ENCODE measurements around the gene HOGA1. TPM values are rescaled to one million over a fixed set of nuclear protein-coding genes. Genes with fewer than 3 reads are reported as not detected.
A peak's percentile ranks its signal among the peaks of the same experiment; 100 is the strongest.

The HOGA1 gene
- total and polyA plus RNA-seq, 2 of the 13 experiments (the other 11 are each of a cell fraction or from before 2014, with no cell fraction given) = 7.6 to 19.5 TPM

DNA sequence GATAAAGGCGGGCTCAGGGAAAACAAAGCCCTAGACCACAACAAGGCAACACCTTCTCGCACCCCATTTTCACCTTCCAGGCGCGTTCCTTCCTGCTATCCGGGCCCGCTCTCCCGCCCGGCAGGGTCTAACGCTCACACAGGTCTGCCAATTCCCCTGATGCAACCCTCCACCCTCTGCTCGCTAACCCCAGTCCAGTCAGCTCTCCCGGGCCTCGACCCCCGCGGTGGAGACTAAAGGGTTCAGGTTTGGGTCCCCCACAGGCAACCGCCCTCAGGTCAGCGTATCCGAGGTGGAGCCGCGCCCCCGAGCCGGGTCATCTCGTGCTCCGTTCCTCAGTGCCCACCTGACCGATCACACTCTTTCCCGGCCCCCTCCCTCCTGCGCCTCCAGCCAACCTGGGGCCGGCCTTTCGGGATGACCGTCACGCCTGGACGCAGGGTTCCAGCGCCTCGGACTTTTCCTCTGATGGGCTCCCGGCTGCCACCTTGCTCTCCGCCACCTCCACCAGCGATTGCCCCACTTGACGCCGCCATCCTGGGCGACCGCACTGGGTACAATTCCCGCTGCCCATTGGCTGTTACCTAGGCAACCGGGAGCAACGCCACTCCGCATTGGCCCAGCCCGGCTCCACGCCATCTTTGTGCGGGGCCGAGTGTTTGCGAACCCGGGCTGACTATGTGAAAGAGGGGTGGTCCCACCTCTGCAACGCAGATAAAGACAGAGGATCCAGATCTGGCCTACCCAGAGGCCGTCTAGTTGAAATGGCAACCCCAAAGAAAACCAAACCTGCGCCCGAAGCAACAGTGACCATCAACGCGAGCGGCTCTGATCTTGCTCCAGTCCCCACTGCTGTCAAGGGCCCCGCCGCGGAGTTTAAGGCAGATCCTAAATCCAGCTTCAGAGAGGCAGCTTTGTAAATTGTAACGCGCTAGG, 49.0 kb downstream of the HOGA1 start, which contains the start of gene MORN4 (continued):
- no peak for TF ChIP-seq NR2F2 (IDR thresholded peaks at IDR 0.05; ENCODE audit: borderline replicate concordance, low read depth)
- TF ChIP-seq, protein P1, sequence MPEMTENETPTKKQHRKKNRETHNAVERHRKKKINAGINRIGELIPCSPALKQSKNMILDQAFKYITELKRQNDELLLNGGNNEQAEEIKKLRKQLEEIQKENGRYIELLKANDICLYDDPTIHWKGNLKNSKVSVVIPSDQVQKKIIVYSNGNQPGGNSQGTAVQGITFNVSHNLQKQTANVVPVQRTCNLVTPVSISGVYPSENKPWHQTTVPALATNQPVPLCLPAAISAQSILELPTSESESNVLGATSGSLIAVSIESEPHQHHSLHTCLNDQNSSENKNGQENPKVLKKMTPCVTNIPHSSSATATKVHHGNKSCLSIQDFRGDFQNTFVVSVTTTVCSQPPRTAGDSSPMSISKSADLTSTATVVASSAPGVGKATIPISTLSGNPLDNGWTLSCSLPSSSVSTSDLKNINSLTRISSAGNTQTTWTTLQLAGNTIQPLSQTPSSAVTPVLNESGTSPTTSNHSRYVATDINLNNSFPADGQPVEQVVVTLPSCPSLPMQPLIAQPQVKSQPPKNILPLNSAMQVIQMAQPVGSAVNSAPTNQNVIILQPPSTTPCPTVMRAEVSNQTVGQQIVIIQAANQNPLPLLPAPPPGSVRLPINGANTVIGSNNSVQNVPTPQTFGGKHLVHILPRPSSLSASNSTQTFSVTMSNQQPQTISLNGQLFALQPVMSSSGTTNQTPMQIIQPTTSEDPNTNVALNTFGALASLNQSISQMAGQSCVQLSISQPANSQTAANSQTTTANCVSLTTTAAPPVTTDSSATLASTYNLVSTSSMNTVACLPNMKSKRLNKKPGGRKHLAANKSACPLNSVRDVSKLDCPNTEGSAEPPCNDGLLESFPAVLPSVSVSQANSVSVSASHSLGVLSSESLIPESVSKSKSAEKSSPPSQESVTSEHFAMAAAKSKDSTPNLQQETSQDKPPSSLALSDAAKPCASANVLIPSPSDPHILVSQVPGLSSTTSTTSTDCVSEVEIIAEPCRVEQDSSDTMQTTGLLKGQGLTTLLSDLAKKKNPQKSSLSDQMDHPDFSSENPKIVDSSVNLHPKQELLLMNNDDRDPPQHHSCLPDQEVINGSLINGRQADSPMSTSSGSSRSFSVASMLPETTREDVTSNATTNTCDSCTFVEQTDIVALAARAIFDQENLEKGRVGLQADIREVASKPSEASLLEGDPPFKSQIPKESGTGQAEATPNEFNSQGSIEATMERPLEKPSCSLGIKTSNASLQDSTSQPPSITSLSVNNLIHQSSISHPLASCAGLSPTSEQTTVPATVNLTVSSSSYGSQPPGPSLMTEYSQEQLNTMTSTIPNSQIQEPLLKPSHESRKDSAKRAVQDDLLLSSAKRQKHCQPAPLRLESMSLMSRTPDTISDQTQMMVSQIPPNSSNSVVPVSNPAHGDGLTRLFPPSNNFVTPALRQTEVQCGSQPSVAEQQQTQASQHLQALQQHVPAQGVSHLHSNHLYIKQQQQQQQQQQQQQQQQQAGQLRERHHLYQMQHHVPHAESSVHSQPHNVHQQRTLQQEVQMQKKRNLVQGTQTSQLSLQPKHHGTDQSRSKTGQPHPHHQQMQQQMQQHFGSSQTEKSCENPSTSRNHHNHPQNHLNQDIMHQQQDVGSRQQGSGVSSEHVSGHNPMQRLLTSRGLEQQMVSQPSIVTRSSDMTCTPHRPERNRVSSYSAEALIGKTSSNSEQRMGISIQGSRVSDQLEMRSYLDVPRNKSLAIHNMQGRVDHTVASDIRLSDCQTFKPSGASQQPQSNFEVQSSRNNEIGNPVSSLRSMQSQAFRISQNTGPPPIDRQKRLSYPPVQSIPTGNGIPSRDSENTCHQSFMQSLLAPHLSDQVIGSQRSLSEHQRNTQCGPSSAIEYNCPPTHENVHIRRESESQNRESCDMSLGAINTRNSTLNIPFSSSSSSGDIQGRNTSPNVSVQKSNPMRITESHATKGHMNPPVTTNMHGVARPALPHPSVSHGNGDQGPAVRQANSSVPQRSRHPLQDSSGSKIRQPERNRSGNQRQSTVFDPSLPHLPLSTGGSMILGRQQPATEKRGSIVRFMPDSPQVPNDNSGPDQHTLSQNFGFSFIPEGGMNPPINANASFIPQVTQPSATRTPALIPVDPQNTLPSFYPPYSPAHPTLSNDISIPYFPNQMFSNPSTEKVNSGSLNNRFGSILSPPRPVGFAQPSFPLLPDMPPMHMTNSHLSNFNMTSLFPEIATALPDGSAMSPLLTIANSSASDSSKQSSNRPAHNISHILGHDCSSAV (CRISPR knock-in tag; IDR thresholded peaks at IDR 0.05; ENCODE audit: borderline replicate concordance) = no peak
- TF ChIP-seq ZNF557 (CRISPR knock-in tag; IDR thresholded peaks at IDR 0.05) = no peak
- TF ChIP-seq SOX13 (IDR thresholded peaks at IDR 0.05) = no peak
- TF ChIP-seq SOX13 (CRISPR knock-in tag; conservative IDR thresholded peaks at IDR 0.05 in 1 of 2, IDR thresholded peaks at IDR 0.05 in 1 of 2) = no peak
- no peak for TF ChIP-seq NCOA1 (CRISPR knock-in tag; IDR thresholded peaks at IDR 0.05)
- TF ChIP-seq, protein P2, sequence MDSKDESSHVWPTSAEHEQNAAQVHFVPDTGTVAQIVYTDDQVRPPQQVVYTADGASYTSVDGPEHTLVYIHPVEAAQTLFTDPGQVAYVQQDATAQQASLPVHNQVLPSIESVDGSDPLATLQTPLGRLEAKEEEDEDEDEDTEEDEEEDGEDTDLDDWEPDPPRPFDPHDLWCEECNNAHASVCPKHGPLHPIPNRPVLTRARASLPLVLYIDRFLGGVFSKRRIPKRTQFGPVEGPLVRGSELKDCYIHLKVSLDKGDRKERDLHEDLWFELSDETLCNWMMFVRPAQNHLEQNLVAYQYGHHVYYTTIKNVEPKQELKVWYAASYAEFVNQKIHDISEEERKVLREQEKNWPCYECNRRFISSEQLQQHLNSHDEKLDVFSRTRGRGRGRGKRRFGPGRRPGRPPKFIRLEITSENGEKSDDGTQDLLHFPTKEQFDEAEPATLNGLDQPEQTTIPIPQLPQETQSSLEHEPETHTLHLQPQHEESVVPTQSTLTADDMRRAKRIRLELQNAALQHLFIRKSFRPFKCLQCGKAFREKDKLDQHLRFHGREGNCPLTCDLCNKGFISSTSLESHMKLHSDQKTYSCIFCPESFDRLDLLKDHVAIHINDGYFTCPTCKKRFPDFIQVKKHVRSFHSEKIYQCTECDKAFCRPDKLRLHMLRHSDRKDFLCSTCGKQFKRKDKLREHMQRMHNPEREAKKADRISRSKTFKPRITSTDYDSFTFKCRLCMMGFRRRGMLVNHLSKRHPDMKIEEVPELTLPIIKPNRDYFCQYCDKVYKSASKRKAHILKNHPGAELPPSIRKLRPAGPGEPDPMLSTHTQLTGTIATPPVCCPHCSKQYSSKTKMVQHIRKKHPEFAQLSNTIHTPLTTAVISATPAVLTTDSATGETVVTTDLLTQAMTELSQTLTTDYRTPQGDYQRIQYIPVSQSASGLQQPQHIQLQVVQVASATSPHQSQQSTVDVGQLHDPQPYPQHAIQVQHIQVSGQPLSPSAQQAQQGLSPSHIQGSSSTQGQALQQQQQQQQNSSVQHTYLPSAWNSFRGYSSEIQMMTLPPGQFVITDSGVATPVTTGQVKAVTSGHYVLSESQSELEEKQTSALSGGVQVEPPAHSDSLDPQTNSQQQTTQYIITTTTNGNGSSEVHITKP (CRISPR knock-in tag; IDR thresholded peaks at IDR 0.05; ENCODE audit: low read depth) = 0 out of 2 replicates have a peak, but pooled peaks have one; percentile 56
- TF ChIP-seq ZNF589 (CRISPR knock-in tag; conservative IDR thresholded peaks at IDR 0.05) = no peak
- TF ChIP-seq, protein P3, sequence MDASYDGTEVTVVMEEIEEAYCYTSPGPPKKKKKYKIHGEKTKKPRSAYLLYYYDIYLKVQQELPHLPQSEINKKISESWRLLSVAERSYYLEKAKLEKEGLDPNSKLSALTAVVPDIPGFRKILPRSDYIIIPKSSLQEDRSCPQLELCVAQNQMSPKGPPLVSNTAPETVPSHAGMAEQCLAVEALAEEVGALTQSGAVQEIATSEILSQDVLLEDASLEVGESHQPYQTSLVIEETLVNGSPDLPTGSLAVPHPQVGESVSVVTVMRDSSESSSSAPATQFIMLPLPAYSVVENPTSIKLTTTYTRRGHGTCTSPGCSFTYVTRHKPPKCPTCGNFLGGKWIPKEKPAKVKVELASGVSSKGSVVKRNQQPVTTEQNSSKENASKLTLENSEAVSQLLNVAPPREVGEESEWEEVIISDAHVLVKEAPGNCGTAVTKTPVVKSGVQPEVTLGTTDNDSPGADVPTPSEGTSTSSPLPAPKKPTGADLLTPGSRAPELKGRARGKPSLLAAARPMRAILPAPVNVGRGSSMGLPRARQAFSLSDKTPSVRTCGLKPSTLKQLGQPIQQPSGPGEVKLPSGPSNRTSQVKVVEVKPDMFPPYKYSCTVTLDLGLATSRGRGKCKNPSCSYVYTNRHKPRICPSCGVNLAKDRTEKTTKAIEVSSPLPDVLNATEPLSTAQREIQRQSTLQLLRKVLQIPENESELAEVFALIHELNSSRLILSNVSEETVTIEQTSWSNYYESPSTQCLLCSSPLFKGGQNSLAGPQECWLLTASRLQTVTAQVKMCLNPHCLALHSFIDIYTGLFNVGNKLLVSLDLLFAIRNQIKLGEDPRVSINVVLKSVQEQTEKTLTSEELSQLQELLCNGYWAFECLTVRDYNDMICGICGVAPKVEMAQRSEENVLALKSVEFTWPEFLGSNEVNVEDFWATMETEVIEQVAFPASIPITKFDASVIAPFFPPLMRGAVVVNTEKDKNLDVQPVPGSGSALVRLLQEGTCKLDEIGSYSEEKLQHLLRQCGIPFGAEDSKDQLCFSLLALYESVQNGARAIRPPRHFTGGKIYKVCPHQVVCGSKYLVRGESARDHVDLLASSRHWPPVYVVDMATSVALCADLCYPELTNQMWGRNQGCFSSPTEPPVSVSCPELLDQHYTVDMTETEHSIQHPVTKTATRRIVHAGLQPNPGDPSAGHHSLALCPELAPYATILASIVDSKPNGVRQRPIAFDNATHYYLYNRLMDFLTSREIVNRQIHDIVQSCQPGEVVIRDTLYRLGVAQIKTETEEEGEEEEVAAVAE (CRISPR knock-in tag; IDR thresholded peaks at IDR 0.05; ENCODE audit: borderline replicate concordance) = peak; percentile 100
- TF ChIP-seq SATB2 (CRISPR knock-in tag; IDR thresholded peaks at IDR 0.05) = no peak
- TF ChIP-seq ZNF496 (CRISPR knock-in tag; IDR thresholded peaks at IDR 0.05; ENCODE audit: insufficient replicate concordance) = no peak

Data from HepG2 (cell line).